ENCODE data around the gene TBC1D17. TPM values are rescaled to one million over a fixed set of nuclear protein-coding genes. Genes with fewer than 3 reads are reported as not detected.

Gene TBC1D17
- total and polyA plus RNA-seq, 2 of the 13 experiments (the other 11 are each of a cell fraction or from before 2014, with no cell fraction given) = 9.7 to 16.9 TPM

DNA sequence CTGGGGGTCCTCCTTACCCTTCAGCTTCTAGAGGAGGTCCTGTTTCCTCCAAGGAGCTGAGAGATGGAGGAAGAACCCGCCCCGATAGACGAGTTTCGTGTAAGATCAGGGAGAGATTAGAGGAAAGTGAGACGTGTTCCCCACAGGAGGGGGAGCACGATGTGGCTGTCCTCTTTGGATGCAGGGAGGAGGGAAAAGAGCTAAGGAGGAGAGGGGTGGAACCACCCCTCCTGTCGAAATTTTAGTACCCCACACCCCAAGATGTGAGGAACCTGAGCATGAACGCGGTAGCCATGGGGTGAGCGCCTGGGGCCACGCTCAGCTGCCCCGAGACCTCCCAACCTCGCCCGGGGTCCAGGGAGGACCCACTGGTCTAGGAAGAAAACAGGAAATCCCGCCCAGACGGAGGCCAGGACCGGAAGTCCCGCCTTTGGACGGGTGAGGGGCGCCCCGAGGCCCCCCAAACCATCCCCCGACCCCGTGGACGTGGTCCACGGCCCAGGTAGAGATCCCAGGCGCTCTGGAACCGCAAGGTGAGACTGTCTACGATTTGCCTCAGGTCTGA is 1.6 kb upstream of the TBC1D17 start (continued):
- TF ChIP-seq RERE (CRISPR knock-in tag; IDR thresholded peaks at IDR 0.05; ENCODE audit: low read depth) (no peak), ZNF337 (CRISPR knock-in tag; IDR thresholded peaks at IDR 0.05; ENCODE audit: borderline replicate concordance, low read depth) (no peak), ZNF761 (CRISPR knock-in tag; conservative IDR thresholded peaks at IDR 0.05) (0 out of 2 replicates have a peak, but pooled peaks have one; percentile 8), ZNF672 (CRISPR knock-in tag; IDR thresholded peaks at IDR 0.05) (no peak), ZMYM3 (CRISPR knock-in tag; IDR thresholded peaks at IDR 0.05) (0 out of 2 replicates have a peak, but pooled peaks have one; percentile 12), ZBTB8A (CRISPR knock-in tag; IDR thresholded peaks at IDR 0.05; ENCODE audit: borderline replicate concordance, low read depth) (peak; percentile 96; the same call in 1 of the 2 replicates), POGZ (CRISPR knock-in tag; IDR thresholded peaks at IDR 0.05) (no peak), RFXAP (CRISPR knock-in tag; IDR thresholded peaks at IDR 0.05; ENCODE audit: borderline replicate concordance) (0 out of 2 replicates have a peak, but pooled peaks have one; percentile 13), ZEB1 (IDR thresholded peaks at IDR 0.05; ENCODE audit: insufficient replicate concordance, low read depth) (no peak), KDM5B (CRISPR knock-in tag; IDR thresholded peaks at IDR 0.05; ENCODE audit: borderline replicate concordance) (0 out of 2 replicates have a peak, but pooled peaks have one; percentile 11), KMT2B (CRISPR knock-in tag; IDR thresholded peaks at IDR 0.05) (peak; percentile 35; the same call in 1 of the 2 replicates), ZKSCAN8 (CRISPR knock-in tag; IDR thresholded peaks at IDR 0.05; ENCODE audit: borderline replicate concordance) (no peak), ZFP90 (CRISPR knock-in tag; IDR thresholded peaks at IDR 0.05; ENCODE audit: borderline replicate concordance) (no peak), ZNF816 (CRISPR knock-in tag; IDR thresholded peaks at IDR 0.05; ENCODE audit: borderline replicate concordance) (no peak), ZIK1 (CRISPR knock-in tag; IDR thresholded peaks at IDR 0.05; ENCODE audit: borderline replicate concordance, low read depth) (no peak), ZNF569 (CRISPR knock-in tag; IDR thresholded peaks at IDR 0.05; ENCODE audit: borderline replicate concordance) (no peak), JUN (CRISPR knock-in tag; IDR thresholded peaks at IDR 0.05) (no peak), ZBTB7B (CRISPR knock-in tag; IDR thresholded peaks at IDR 0.05) (peak; percentile 86), MAFK (conservative IDR thresholded peaks at IDR 0.05 in 1 of 2, IDR thresholded peaks at IDR 0.05 in 1 of 2; ENCODE audit: low read length in 2 of 2) (no peak), NR1H2 (CRISPR knock-in tag; IDR thresholded peaks at IDR 0.05; ENCODE audit: borderline replicate concordance, low read depth) (0 out of 2 replicates have a peak, but pooled peaks have one; percentile 36)
- TF ChIP-seq, protein P1, sequence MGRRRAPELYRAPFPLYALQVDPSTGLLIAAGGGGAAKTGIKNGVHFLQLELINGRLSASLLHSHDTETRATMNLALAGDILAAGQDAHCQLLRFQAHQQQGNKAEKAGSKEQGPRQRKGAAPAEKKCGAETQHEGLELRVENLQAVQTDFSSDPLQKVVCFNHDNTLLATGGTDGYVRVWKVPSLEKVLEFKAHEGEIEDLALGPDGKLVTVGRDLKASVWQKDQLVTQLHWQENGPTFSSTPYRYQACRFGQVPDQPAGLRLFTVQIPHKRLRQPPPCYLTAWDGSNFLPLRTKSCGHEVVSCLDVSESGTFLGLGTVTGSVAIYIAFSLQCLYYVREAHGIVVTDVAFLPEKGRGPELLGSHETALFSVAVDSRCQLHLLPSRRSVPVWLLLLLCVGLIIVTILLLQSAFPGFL (CRISPR knock-in tag; IDR thresholded peaks at IDR 0.05) = peak; percentile 34; the same call in 1 of the 2 replicates
- TF ChIP-seq, protein P2, sequence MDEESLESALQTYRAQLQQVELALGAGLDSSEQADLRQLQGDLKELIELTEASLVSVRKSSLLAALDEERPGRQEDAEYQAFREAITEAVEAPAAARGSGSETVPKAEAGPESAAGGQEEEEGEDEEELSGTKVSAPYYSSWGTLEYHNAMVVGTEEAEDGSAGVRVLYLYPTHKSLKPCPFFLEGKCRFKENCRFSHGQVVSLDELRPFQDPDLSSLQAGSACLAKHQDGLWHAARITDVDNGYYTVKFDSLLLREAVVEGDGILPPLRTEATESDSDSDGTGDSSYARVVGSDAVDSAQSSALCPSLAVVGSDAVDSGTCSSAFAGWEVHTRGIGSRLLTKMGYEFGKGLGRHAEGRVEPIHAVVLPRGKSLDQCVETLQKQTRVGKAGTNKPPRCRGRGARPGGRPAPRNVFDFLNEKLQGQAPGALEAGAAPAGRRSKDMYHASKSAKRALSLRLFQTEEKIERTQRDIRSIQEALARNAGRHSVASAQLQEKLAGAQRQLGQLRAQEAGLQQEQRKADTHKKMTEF (CRISPR knock-in tag; IDR thresholded peaks at IDR 0.05) = peak; percentile 35; the same call in 1 of the 2 replicates
